Measurements from ENCODE around the gene RBPMS2.
"Not testable (repeated sequence)": the region's sequence is repeated elsewhere in the genome, so short reads cannot be mapped to it uniquely, and the experiment has no call there.

RBPMS2 gene

GRCh38 chr15:64803526-64803925 lies 28.1 kb upstream of the RBPMS2 start:
- TF ChIP-seq, protein P1, sequence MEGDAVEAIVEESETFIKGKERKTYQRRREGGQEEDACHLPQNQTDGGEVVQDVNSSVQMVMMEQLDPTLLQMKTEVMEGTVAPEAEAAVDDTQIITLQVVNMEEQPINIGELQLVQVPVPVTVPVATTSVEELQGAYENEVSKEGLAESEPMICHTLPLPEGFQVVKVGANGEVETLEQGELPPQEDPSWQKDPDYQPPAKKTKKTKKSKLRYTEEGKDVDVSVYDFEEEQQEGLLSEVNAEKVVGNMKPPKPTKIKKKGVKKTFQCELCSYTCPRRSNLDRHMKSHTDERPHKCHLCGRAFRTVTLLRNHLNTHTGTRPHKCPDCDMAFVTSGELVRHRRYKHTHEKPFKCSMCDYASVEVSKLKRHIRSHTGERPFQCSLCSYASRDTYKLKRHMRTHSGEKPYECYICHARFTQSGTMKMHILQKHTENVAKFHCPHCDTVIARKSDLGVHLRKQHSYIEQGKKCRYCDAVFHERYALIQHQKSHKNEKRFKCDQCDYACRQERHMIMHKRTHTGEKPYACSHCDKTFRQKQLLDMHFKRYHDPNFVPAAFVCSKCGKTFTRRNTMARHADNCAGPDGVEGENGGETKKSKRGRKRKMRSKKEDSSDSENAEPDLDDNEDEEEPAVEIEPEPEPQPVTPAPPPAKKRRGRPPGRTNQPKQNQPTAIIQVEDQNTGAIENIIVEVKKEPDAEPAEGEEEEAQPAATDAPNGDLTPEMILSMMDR (IDR thresholded peaks at IDR 0.05; ENCODE audit: extremely low read depth, insufficient read depth, missing control alignments) = no peak
- in situ Hi-C loops (cut with MboI; ENCODE audit: low pct_unique_long_range_greater_than_20kb, low sequenced_read_pairs, unreplicated experiment) = no loop called here
- no peak for DNase-seq (ENCODE audit: low spot score)

- in situ Hi-C loops (cut with MboI; ENCODE audit: low pct_unique_long_range_greater_than_20kb, low sequenced_read_pairs, unreplicated experiment) = no loop called here
- TF ChIP-seq, protein P1 (IDR thresholded peaks at IDR 0.05; ENCODE audit: extremely low read depth, insufficient read depth, missing control alignments) = no peak
Observed at GRCh38 chr15:64800476-64800875, 25.1 kb upstream of the RBPMS2 start.

DNA sequence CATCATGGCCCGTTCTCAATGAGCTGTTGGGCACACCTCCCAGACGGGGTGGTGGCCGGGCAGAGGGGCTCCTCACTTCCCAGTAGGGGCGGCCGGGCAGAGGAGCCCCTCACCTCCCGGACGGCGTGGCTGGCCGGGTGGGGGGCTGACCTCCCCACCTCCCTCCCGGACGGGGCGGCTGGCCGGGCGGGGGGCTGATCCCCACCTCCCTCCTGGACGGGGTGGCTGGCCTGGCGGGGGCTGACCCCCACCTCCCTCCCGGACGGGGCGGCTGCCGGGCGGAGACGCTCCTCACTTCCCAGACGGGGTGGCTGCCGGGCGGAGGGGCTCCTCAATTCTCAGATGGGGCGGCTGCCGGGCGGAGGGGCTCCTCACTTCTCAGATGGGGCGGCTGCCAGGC lies 23.5 kb upstream of the RBPMS2 start:
- in situ Hi-C loops (cut with MboI; ENCODE audit: low pct_unique_long_range_greater_than_20kb, low sequenced_read_pairs, unreplicated experiment); DNase-seq (ENCODE audit: low spot score): not testable (repeated sequence)

More at GRCh38 chr15:64800476-64800875, 25.1 kb upstream of the RBPMS2 start:
- no peak for DNase-seq (ENCODE audit: low spot score)

DNA sequence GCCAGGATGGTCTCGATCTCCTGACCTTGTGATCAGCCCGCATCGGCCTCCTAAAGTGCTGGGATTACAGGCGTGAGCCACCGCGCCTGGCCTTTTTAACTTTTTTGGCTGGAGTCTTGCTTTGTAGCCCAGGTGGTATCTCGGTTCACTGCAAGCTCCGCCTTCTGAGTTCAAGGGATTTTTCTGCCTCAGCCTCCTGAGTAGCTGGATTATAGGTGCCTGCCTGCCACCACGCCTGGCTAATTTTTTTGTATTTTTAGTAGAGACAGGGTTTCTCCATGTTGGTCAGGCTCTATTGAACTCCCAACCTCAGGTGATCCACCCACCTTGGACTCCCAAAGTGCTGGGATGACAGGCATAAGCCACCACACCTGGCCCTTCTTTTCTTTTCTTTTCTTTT lies 20.5 kb upstream of the RBPMS2 start:
- in situ Hi-C loops (cut with MboI; ENCODE audit: low pct_unique_long_range_greater_than_20kb, low sequenced_read_pairs, unreplicated experiment); DNase-seq (ENCODE audit: low spot score): not testable (repeated sequence)

GRCh38 chr15:64795299-64795698 lies 19.9 kb upstream of the RBPMS2 start:
- in situ Hi-C loops (cut with MboI; ENCODE audit: low pct_unique_long_range_greater_than_20kb, low sequenced_read_pairs, unreplicated experiment) = not testable (repeated sequence)

GRCh38 chr15:64792282-64792681 lies 16.9 kb upstream of the RBPMS2 start:
- DNase-seq (ENCODE audit: low spot score) = no peak
- TF ChIP-seq, protein P1 (IDR thresholded peaks at IDR 0.05; ENCODE audit: extremely low read depth, insufficient read depth, missing control alignments) = no peak
- in situ Hi-C loops (cut with MboI; ENCODE audit: low pct_unique_long_range_greater_than_20kb, low sequenced_read_pairs, unreplicated experiment) = no loop called here

More at GRCh38 chr15:64795299-64795698, 19.9 kb upstream of the RBPMS2 start:
- DNase-seq (ENCODE audit: low spot score) = not testable (repeated sequence)

GRCh38 chr15:64791401-64791800 lies 16.0 kb upstream of the RBPMS2 start:
- in situ Hi-C loops (cut with MboI; ENCODE audit: low pct_unique_long_range_greater_than_20kb, low sequenced_read_pairs, unreplicated experiment) = no loop called here
- TF ChIP-seq, protein P1 (IDR thresholded peaks at IDR 0.05; ENCODE audit: extremely low read depth, insufficient read depth, missing control alignments) = no peak
- no peak for DNase-seq (ENCODE audit: low spot score)

- no peak for DNase-seq (ENCODE audit: low spot score)
- TF ChIP-seq, protein P1 (IDR thresholded peaks at IDR 0.05; ENCODE audit: extremely low read depth, insufficient read depth, missing control alignments) = no peak
- in situ Hi-C loops (cut with MboI; ENCODE audit: low pct_unique_long_range_greater_than_20kb, low sequenced_read_pairs, unreplicated experiment) = no loop called here
Observed at GRCh38 chr15:64783796-64784195, 8.4 kb upstream of the RBPMS2 start.
